CD4-positive, alpha-beta T cell (primary cell): ENCODE results near the gene GCM1. TPM values are rescaled to one million over a fixed set of nuclear protein-coding genes. Genes with fewer than 3 reads are reported as not detected.

Source experiments
- ATAC-seq: fragments of 200-7000 bp; cut with Tn5 transposase; one replicate; pipeline ENCODE4 v1.10.0; 2022; ENCODE audit warnings: mild to moderate bottlenecking; ENCODE audit not compliant: poor library complexity
- CTCF ChIA-PET: fragments of 350-600 bp; sonication (Branson Sonifier 250); formaldehyde crosslinking; loops from one replicate; lab custom pipeline; 2021; ENCODE audit warnings: antibody characterized with exemption, inconsistent platforms; lab: Charles Lee
- POLR2A ChIA-PET: fragments of 350-600 bp; sonication (Branson Sonifier 250); formaldehyde crosslinking; loops from one replicate; lab custom pipeline; 2021; ENCODE audit warnings: antibody characterized with exemption, inconsistent platforms; lab: Charles Lee
- DNase-seq, 14 experiments: peaks; one replicate each; pipeline ENCODE4 v3.0.0-alpha.2; 2013 to 2020; ENCODE audit warnings: mixed read lengths in 2 of 14
- H3K27ac ChIP-seq, 2 donors: one replicate each; pipeline versions ENCODE4 v1.5.1 to v1.7.0; 2013; ENCODE audit warnings: low read length in 2 of 2, low read depth in 1 of 2, mild to moderate bottlenecking in 1 of 2
- H3K27me3 ChIP-seq, 2 experiments: 1 replicate in 1 of 2; 2 replicates in 1 of 2; pipeline versions ENCODE4 v1.6.1 to v1.7.0; 2013; ENCODE audit warnings: low read length in 2 of 2, control low read depth in 1 of 2, mild to moderate bottlenecking in 1 of 2, moderate library complexity in 1 of 2; ENCODE audit not compliant: insufficient read depth in 2 of 2, control insufficient read depth in 1 of 2
- H3K36me3 ChIP-seq: one replicate; pipeline ENCODE4 v1.6.1; 2013; ENCODE audit warnings: low read length, control low read depth; ENCODE audit not compliant: insufficient read depth
- H3K4me1 ChIP-seq: one replicate; pipeline ENCODE4 v1.6.1; 2013; ENCODE audit warnings: low read length, control low read depth; ENCODE audit not compliant: insufficient read depth
- H3K4me3 ChIP-seq: one replicate; pipeline ENCODE4 v1.5.1; 2013; ENCODE audit warnings: mild to moderate bottlenecking, low read length, moderate library complexity
- H3K9me3 ChIP-seq, 2 experiments: 1 replicate in 1 of 2; 2 replicates in 1 of 2; pipeline versions ENCODE4 v1.6.1 to v1.7.0; 2013; ENCODE audit warnings: low read length in 2 of 2, mild to moderate bottlenecking in 2 of 2, control low read depth in 1 of 2, moderate library complexity in 1 of 2; ENCODE audit not compliant: control insufficient read depth in 1 of 2, insufficient read depth in 1 of 2
- H3K27ac Mint-ChIP-seq: one replicate; pipeline ENCODE4 v1.8.0; 2020; ENCODE audit warnings: mixed read lengths
- H3K27me3 Mint-ChIP-seq: one replicate; pipeline ENCODE4 v1.8.0; 2021; ENCODE audit warnings: mixed read lengths
- H3K36me3 Mint-ChIP-seq: one replicate; pipeline ENCODE4 v1.8.0; 2021; ENCODE audit warnings: low read depth, mixed read lengths
- H3K4me1 Mint-ChIP-seq: one replicate; pipeline ENCODE4 v1.8.0; 2021; ENCODE audit warnings: low read depth, mixed read lengths
- H3K4me3 Mint-ChIP-seq: one replicate; pipeline ENCODE4 v1.8.0; 2020; ENCODE audit warnings: mild to moderate bottlenecking, mixed read lengths
- H3K9me3 Mint-ChIP-seq: one replicate; pipeline ENCODE4 v1.8.0; 2020; ENCODE audit warnings: mixed read lengths
- intact Hi-C, 2 experiments: fragments of 100-400 bp; cut with DNase I in 1 of 2; cut with micrococcal nuclease in 1 of 2; formaldehyde crosslinking; loops; one replicate each; pipeline versions ENCODE4 v1.15.1 to v1.9.0; 2023 to 2025; cut with DNase I, micrococcal nuclease
- total RNA-seq, 174 experiments: library from RNA in 2 of 174; stranded (reverse) in 2 of 174; gene quantifications; one replicate each; pipeline ENCODE4 v1.2.3 and lab custom pipeline; 2021 to 2026
- TF ChIP-seq, protein P1 (sequence below): fragments of 200-600 bp; IDR thresholded peaks from one replicate; pipeline ENCODE4 v1.8.0; 2022; ENCODE audit warnings: antibody characterized with exemption, mild to moderate bottlenecking

Gene GCM1
- total RNA-seq, 2 experiments from 2014 or later, result 0.11 to 0.22 TPM

DNA sequence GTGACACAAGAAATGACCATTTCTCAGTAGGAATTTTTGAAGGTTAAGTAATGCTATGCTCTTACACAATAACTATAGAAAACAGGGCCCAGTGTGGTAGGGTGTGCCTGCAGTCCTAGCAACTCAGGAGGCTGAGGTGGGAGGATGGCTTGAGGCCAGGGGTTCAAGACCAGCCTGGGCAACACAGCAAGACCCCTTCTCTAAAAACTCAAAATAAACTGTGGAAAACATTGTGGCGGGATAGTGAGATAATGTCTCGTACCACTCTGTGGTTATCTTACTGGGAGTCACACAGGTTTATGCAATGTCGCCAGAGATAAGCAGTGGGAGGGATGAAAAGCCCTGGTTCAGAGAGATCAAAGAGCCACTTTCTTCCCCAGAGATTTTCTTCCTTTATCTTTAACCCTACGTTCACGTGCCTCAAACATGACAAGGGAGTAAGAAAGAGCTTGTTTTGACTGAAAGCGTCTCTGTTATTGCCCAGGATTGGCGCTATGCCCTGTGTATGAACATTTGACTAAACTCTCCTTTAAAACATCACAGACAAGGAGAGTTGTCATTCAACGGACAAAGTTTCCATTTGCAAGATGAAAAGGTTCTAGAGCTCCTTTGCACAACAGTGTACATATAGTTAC, 13.9 kb downstream of the GCM1 start:
- Mint-ChIP-seq H3K27ac (no peak overlapping the region), H3K36me3 (no peaks in the 10 kb centered on the region), H3K4me3 (no peak overlapping the region), H3K4me1 (peaks cover 5% of the 10 kb centered on the region), H3K9me3 (no peaks in the 10 kb centered on the region), H3K27me3 (peaks cover 13% of the 10 kb centered on the region)
- ATAC-seq, result no peak
- intact Hi-C loops, result no loop called here
- TF ChIP-seq, protein P1, sequence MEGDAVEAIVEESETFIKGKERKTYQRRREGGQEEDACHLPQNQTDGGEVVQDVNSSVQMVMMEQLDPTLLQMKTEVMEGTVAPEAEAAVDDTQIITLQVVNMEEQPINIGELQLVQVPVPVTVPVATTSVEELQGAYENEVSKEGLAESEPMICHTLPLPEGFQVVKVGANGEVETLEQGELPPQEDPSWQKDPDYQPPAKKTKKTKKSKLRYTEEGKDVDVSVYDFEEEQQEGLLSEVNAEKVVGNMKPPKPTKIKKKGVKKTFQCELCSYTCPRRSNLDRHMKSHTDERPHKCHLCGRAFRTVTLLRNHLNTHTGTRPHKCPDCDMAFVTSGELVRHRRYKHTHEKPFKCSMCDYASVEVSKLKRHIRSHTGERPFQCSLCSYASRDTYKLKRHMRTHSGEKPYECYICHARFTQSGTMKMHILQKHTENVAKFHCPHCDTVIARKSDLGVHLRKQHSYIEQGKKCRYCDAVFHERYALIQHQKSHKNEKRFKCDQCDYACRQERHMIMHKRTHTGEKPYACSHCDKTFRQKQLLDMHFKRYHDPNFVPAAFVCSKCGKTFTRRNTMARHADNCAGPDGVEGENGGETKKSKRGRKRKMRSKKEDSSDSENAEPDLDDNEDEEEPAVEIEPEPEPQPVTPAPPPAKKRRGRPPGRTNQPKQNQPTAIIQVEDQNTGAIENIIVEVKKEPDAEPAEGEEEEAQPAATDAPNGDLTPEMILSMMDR, result no peak
- peaks cover 0 to 5% of the 10 kb centered on the region in 2 experiments for H3K9me3 ChIP-seq
- ChIA-PET CTCF (no interaction called here), POLR2A (no interaction called here)
- DNase-seq, result no peak
- no peak overlapping the region for H3K27ac ChIP-seq
- H3K36me3 ChIP-seq, result no peaks in the 10 kb centered on the region
- H3K4me1 ChIP-seq, result no peaks in the 10 kb centered on the region
- peaks cover 0 to 3% of the 10 kb centered on the region in 2 experiments for H3K27me3 ChIP-seq
- no peak overlapping the region for H3K4me3 ChIP-seq

GRCh38 chr6:53133961-53134360, 14.7 kb downstream of the GCM1 start:
- ChIA-PET POLR2A (no interaction called here), CTCF (no interaction called here)
- H3K36me3 Mint-ChIP-seq, result no peaks in the 10 kb centered on the region
- DNase-seq (no peak), ATAC-seq (no peak)
- Histone ChIP-seq H3K9me3 (peaks cover 0 to 5% of the 10 kb centered on the region in 2 experiments), H3K27me3 (peaks cover 0 to 3% of the 10 kb centered on the region in 2 experiments), H3K36me3 (no peaks in the 10 kb centered on the region), H3K4me3 (no peak overlapping the region), H3K4me1 (no peaks in the 10 kb centered on the region), H3K27ac (no peak overlapping the region)
- no peaks in the 10 kb centered on the region for H3K9me3 Mint-ChIP-seq
- H3K4me1 Mint-ChIP-seq, result peaks cover 5% of the 10 kb centered on the region
- intact Hi-C loops, result no loop called here
- H3K27ac Mint-ChIP-seq, result no peak overlapping the region
- H3K27me3 Mint-ChIP-seq, result peaks cover 16% of the 10 kb centered on the region
- TF ChIP-seq, protein P1, result no peak
- no peak overlapping the region for H3K4me3 Mint-ChIP-seq

DNA sequence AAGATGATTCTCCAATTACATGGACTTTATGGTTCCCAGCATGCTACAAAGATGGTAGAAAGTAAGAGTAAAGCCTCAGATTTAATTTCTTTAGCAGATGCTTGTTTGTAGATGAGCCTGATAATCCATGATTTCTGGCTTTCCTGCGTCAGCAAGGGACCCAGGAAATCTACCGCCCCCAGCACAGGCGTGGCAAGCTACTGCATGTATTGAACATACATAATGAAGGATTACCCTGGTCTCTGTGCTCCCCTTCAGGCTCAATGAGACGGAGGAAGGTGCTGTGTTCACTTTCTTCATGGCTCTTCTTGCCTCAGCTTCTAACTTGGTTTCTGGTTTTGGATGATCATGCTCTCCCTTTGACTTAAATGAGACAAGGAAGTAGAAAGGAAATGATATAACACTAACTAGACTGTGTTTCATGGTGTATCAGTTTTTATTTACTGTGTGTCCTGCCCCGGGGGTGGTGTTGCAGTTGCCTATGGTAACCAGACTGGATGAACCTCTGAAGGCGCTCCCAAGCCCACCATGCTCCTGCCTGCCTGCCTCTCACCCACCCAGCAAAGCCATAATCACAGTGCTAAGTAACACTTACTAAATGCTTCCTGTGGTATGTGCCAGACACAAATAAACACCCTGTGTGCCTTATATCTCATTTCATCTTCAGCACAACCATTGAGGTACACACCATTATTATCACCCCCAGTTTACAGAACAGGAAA, 17.9 kb downstream of the GCM1 start:
- H3K27me3 ChIP-seq, result peaks cover 0 to 2% of the 10 kb centered on the region in 2 experiments
- no peak for DNase-seq
- H3K9me3 ChIP-seq, result peaks cover 0 to 5% of the 10 kb centered on the region in 2 experiments
- ChIA-PET POLR2A (no interaction called here), CTCF (no interaction called here)
- no peaks in the 10 kb centered on the region for H3K36me3 Mint-ChIP-seq
- no peak overlapping the region for H3K4me3 Mint-ChIP-seq
- peaks cover 28% of the 10 kb centered on the region for H3K27me3 Mint-ChIP-seq
- no peak for ATAC-seq
- intact Hi-C loops, result no loop called here
- H3K27ac ChIP-seq, result no peak overlapping the region
- no peak overlapping the region for H3K27ac Mint-ChIP-seq
- TF ChIP-seq, protein P1, result no peak
- no peaks in the 10 kb centered on the region for H3K9me3 Mint-ChIP-seq
- no peak overlapping the region for H3K4me3 ChIP-seq
- no peaks in the 10 kb centered on the region for H3K4me1 ChIP-seq
- peaks cover 5% of the 10 kb centered on the region for H3K4me1 Mint-ChIP-seq
- H3K36me3 ChIP-seq, result no peaks in the 10 kb centered on the region
